ENCODE measurements around the gene ZMAT2. TPM values are rescaled to one million over a fixed set of nuclear protein-coding genes. Genes with fewer than 3 reads are reported as not detected.
"Not testable (repeated sequence)": the region's sequence is repeated elsewhere in the genome, so short reads cannot be mapped to it uniquely, and the experiment has no call there.

Gene ZMAT2
- total RNA-seq, 1 donor from 2014 or later: 53.0 TPM

- no peak for DNase-seq (ENCODE audit: low read depth, low spot score)
- Mint-ChIP-seq H3K4me3 (peak overlapping the region; percentile 31), H3K27me3 (ENCODE audit: low read depth) (peaks cover 9% of the 10 kb centered on the region), H3K27ac (ENCODE audit: unreplicated experiment) (no peak overlapping the region), H3K4me1 (peaks cover 25% of the 10 kb centered on the region), H3K36me3 (ENCODE audit: low read depth) (no peaks in the 10 kb centered on the region), H3K9me3 (no peaks in the 10 kb centered on the region)
- TF ChIP-seq CTCF (conservative IDR thresholded peaks at IDR 0.05): no peak
These were observed 13.4 kb downstream of the ZMAT2 start for GRCh38 chr5:140713562-140714094.

- H3K4me3 Mint-ChIP-seq; H3K27ac Mint-ChIP-seq (ENCODE audit: unreplicated experiment); H3K36me3 Mint-ChIP-seq (ENCODE audit: low read depth); DNase-seq (ENCODE audit: low read depth, low spot score); H3K9me3 Mint-ChIP-seq; H3K27me3 Mint-ChIP-seq (ENCODE audit: low read depth): not testable (repeated sequence)
- H3K4me1 Mint-ChIP-seq: peaks cover 13% of the 10 kb centered on the region
These were observed 16.0 kb downstream of the ZMAT2 start for GRCh38 chr5:140716238-140716637.

- Mint-ChIP-seq H3K4me3 (no peak overlapping the region), H3K27me3 (ENCODE audit: low read depth) (peaks cover 10% of the 10 kb centered on the region), H3K27ac (ENCODE audit: unreplicated experiment) (no peak overlapping the region), H3K9me3 (no peaks in the 10 kb centered on the region), H3K36me3 (ENCODE audit: low read depth) (no peaks in the 10 kb centered on the region), H3K4me1 (peaks cover 4% of the 10 kb centered on the region)
- no peak for DNase-seq (ENCODE audit: low read depth, low spot score)
- TF ChIP-seq CTCF (conservative IDR thresholded peaks at IDR 0.05): no peak
These were observed 18.0 kb downstream of the ZMAT2 start for GRCh38 chr5:140718266-140718592.

- peaks cover 16% of the 10 kb centered on the region for H3K27me3 Mint-ChIP-seq (ENCODE audit: low read depth)
- H3K36me3 Mint-ChIP-seq (ENCODE audit: low read depth); DNase-seq (ENCODE audit: low read depth, low spot score); H3K4me1 Mint-ChIP-seq; H3K9me3 Mint-ChIP-seq; H3K27ac Mint-ChIP-seq (ENCODE audit: unreplicated experiment); H3K4me3 Mint-ChIP-seq: not testable (repeated sequence)
These were observed 20.5 kb downstream of the ZMAT2 start for GRCh38 chr5:140720738-140721137.

GRCh38 chr5:140721395-140721794, 21.1 kb downstream of the ZMAT2 start:
- not testable (repeated sequence) for H3K27ac Mint-ChIP-seq (ENCODE audit: unreplicated experiment); H3K4me1 Mint-ChIP-seq; H3K4me3 Mint-ChIP-seq; DNase-seq (ENCODE audit: low read depth, low spot score); H3K36me3 Mint-ChIP-seq (ENCODE audit: low read depth); H3K9me3 Mint-ChIP-seq
- H3K27me3 Mint-ChIP-seq (ENCODE audit: low read depth): peaks cover 22% of the 10 kb centered on the region

GRCh38 chr5:140725799-140726471, 25.7 kb downstream of the ZMAT2 start:
- peak; percentile 48 for DNase-seq (ENCODE audit: low read depth, low spot score)
- Mint-ChIP-seq H3K36me3 (ENCODE audit: low read depth) (no peaks in the 10 kb centered on the region), H3K27me3 (ENCODE audit: low read depth) (peaks cover 41% of the 10 kb centered on the region), H3K4me3 (peak overlapping the region; percentile 85), H3K4me1 (peaks cover 12% of the 10 kb centered on the region), H3K9me3 (no peaks in the 10 kb centered on the region), H3K27ac (ENCODE audit: unreplicated experiment) (peak overlapping the region; percentile 73)
- no peak for TF ChIP-seq CTCF (conservative IDR thresholded peaks at IDR 0.05)

GRCh38 chr5:140733098-140733497, 32.9 kb downstream of the ZMAT2 start:
- Mint-ChIP-seq H3K4me1 (no peaks in the 10 kb centered on the region), H3K27me3 (ENCODE audit: low read depth) (peaks cover 56% of the 10 kb centered on the region), H3K27ac (ENCODE audit: unreplicated experiment) (no peak overlapping the region), H3K9me3 (no peaks in the 10 kb centered on the region), H3K36me3 (ENCODE audit: low read depth) (no peaks in the 10 kb centered on the region), H3K4me3 (no peak overlapping the region)
- no peak for TF ChIP-seq CTCF (conservative IDR thresholded peaks at IDR 0.05)
- no peak for DNase-seq (ENCODE audit: low read depth, low spot score)
